ENCODE data around the gene PCGF3. TPM values are rescaled to one million over a fixed set of nuclear protein-coding genes. Genes with fewer than 3 reads are reported as not detected.

The PCGF3 gene
- total RNA-seq, 1 donor from 2014 or later, result 55.4 TPM

DNA sequence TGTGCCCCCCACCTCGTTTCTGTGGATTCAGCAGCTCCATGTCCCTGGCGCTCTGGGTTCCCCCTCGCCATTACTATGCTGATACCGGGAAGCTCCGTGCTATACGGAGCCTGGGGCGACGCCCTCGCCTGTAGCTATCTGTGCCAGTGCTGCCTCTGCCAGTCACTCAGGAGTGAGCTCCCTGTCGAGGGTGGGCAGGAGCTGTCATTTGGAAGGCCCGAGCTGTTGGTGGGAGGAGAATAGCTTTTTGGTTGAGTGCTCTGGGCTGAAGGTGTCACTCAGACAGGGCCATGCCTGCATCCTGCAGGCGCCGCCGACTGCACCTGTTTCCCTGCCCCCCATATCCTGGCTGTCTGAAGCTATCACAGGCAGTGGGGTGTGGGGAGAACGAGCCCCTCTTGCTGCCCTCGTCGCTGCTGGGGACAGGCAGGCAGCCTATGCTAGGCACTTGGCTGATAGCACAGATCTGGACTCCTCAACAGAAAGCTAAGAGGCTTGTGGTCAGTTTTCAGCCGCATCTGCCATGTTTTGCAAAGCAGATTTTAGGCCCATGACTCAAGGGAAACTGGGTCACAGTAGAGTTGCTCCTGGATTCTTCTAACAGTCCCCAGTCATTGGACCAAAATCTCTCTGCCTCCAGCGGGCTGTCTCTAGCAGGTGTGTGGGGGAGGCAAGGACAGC lies 88.4 kb downstream of the PCGF3 start:
- no peaks in the 10 kb centered on the region for H3K9me3 Mint-ChIP-seq (ENCODE audit: low read depth)
- H3K36me3 Mint-ChIP-seq (ENCODE audit: low read depth), result no peaks in the 10 kb centered on the region
- H3K27me3 Mint-ChIP-seq (ENCODE audit: low read depth), result peaks cover 26% of the 10 kb centered on the region
- no peaks in the 10 kb centered on the region for H3K4me1 Mint-ChIP-seq (ENCODE audit: low read depth)
- TF ChIP-seq, protein P1, sequence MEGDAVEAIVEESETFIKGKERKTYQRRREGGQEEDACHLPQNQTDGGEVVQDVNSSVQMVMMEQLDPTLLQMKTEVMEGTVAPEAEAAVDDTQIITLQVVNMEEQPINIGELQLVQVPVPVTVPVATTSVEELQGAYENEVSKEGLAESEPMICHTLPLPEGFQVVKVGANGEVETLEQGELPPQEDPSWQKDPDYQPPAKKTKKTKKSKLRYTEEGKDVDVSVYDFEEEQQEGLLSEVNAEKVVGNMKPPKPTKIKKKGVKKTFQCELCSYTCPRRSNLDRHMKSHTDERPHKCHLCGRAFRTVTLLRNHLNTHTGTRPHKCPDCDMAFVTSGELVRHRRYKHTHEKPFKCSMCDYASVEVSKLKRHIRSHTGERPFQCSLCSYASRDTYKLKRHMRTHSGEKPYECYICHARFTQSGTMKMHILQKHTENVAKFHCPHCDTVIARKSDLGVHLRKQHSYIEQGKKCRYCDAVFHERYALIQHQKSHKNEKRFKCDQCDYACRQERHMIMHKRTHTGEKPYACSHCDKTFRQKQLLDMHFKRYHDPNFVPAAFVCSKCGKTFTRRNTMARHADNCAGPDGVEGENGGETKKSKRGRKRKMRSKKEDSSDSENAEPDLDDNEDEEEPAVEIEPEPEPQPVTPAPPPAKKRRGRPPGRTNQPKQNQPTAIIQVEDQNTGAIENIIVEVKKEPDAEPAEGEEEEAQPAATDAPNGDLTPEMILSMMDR (IDR thresholded peaks at IDR 0.05), result no peak
- H3K4me3 Mint-ChIP-seq (ENCODE audit: unreplicated experiment), result no peak overlapping the region
- peak; percentile 67 for DNase-seq (ENCODE audit: low spot score)
- H3K27ac Mint-ChIP-seq (ENCODE audit: unreplicated experiment), result no peak overlapping the region

DNA sequence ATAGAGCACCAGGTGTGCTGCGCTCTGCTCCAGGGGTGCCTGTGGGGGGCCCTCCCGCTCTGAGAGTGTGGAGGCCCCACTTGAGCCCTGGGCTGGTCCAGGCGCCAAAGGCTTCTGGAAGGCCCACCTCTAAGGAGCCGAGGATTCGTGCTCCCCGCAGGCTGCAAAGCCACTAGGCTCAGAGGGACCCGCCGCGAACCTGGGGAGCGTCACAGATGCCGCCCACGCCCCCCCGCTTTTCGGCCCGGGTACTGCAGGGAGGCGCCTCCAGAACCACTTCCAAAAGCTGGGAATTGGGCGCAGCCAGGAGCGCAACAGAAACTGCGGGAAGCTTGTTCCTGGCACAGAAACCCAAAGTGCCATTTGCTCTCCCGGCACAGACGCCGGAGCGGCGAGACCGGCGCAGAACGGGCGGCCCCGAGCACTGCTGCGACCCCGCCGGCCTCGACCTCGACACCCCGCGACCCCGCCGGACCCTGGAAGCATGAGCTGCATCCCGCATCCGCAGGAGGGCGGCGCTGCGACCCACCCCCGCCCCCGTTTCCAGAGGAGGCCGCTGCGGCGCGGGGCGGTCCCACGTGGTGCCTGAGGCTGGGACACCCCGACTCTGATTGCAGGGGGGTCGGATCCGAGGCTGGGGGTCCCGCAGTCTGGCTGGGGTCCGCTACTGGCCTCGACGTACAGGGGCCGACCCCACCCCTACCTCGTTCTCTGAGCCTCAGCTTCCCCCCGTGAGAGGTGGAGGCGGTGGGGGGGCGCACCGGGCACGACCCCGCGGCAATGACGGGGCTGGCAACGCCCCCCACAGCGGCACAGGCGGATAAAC lies 89.5 kb downstream of the PCGF3 start:
- Mint-ChIP-seq H3K27me3 (ENCODE audit: low read depth) (peaks cover 26% of the 10 kb centered on the region), H3K36me3 (ENCODE audit: low read depth) (no peaks in the 10 kb centered on the region), H3K9me3 (ENCODE audit: low read depth) (no peaks in the 10 kb centered on the region), H3K4me3 (ENCODE audit: unreplicated experiment) (peak overlapping the region; percentile 22), H3K4me1 (ENCODE audit: low read depth) (no peaks in the 10 kb centered on the region), H3K27ac (ENCODE audit: unreplicated experiment) (no peak overlapping the region)
- peak; percentile 85 for DNase-seq (ENCODE audit: low spot score)
- TF ChIP-seq, protein P1 (IDR thresholded peaks at IDR 0.05), result no peak

DNA sequence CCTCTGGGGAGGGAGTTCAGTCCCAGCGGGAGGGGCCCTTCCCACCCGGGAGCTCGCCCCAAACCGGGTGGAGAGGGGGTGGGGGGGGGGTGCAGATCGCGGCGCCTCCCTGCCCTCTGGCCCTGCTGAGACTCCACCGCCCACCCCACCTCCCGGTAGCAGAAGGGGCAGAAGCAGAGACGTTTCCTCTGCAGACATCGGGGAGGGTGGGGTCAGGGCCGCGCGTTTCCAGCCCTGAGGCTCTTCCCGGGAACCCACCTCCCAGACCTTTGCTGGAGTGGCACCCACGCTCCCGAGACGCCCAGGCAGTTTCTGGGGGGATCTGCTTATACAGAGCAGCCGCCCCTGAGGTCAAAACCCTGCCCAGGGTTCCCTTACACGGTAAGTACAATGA lies 90.1 kb downstream of the PCGF3 start:
- H3K27ac Mint-ChIP-seq (ENCODE audit: unreplicated experiment), result no peak overlapping the region

DNA sequence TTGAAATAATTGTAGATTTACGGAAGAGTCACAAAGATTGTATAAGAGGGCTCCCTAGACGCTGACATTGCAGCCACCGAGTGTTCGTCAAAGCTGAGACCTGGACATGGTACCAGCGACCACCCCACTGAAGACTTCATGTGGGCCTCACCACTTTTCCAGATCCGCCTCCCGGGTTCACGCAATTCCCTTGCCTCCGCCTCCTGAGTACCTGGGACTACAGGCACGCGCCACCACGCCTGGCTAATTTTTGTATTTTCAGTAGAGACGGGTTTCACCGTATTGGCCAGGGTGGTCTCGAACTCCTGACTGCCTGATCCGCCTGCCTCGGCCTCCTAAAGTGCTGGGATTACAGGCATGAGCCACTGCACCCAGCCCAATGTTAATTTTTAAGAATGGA lies 90.6 kb downstream of the PCGF3 start:
- Mint-ChIP-seq H3K4me1 (ENCODE audit: low read depth) (no peaks in the 10 kb centered on the region), H3K9me3 (ENCODE audit: low read depth) (no peaks in the 10 kb centered on the region), H3K27ac (ENCODE audit: unreplicated experiment) (no peak overlapping the region), H3K4me3 (ENCODE audit: unreplicated experiment) (no peak overlapping the region), H3K27me3 (ENCODE audit: low read depth) (peaks cover 22% of the 10 kb centered on the region), H3K36me3 (ENCODE audit: low read depth) (no peaks in the 10 kb centered on the region)
- TF ChIP-seq, protein P1 (IDR thresholded peaks at IDR 0.05), result no peak
- DNase-seq (ENCODE audit: low spot score), result peak; percentile 54

More for the DNA sequence above, 90.1 kb downstream of the PCGF3 start:
- peak; percentile 57 for DNase-seq (ENCODE audit: low spot score)
- TF ChIP-seq, protein P1 (IDR thresholded peaks at IDR 0.05), result no peak
- Mint-ChIP-seq H3K36me3 (ENCODE audit: low read depth) (no peaks in the 10 kb centered on the region), H3K27me3 (ENCODE audit: low read depth) (peaks cover 24% of the 10 kb centered on the region), H3K4me3 (ENCODE audit: unreplicated experiment) (no peak overlapping the region), H3K9me3 (ENCODE audit: low read depth) (no peaks in the 10 kb centered on the region), H3K4me1 (ENCODE audit: low read depth) (no peaks in the 10 kb centered on the region)

DNA sequence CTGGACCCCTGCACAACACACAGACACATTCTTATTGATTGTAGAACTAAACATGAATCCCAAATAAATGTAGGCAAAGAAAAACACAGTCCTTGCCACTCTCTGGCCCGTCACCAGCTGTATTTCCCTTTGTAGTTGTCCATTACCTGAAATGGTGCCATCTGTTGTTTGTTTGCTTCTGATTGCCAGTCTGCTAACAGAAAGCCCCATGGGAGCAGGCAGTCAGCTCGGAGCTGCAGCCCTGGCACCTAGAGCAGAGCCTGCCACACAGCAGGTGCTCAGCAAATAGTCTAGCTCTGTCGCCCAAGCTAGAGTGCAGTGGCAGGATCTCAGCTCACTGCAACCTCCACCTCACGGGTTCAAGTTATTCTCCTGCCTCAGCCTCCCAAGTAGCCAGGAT lies 91.4 kb downstream of the PCGF3 start:
- Mint-ChIP-seq H3K27me3 (ENCODE audit: low read depth) (peaks cover 22% of the 10 kb centered on the region), H3K27ac (ENCODE audit: unreplicated experiment) (no peak overlapping the region), H3K4me3 (ENCODE audit: unreplicated experiment) (no peak overlapping the region), H3K4me1 (ENCODE audit: low read depth) (no peaks in the 10 kb centered on the region), H3K36me3 (ENCODE audit: low read depth) (no peaks in the 10 kb centered on the region), H3K9me3 (ENCODE audit: low read depth) (peaks cover 6% of the 10 kb centered on the region)
- TF ChIP-seq, protein P1 (IDR thresholded peaks at IDR 0.05), result no peak
- peak; percentile 24 for DNase-seq (ENCODE audit: low spot score)

Measured in chondrocyte (in vitro differentiated cells).